ENCODE measurements around the gene TIMM8B. TPM values are rescaled to one million over a fixed set of nuclear protein-coding genes. Genes with fewer than 3 reads are reported as not detected.

The TIMM8B gene
- total and polyA plus RNA-seq, 9 of the 15 experiments (the other 6 are each of a cell fraction or from before 2014, with no cell fraction given) = 95.8 to 338 (median 145) TPM

DNA sequence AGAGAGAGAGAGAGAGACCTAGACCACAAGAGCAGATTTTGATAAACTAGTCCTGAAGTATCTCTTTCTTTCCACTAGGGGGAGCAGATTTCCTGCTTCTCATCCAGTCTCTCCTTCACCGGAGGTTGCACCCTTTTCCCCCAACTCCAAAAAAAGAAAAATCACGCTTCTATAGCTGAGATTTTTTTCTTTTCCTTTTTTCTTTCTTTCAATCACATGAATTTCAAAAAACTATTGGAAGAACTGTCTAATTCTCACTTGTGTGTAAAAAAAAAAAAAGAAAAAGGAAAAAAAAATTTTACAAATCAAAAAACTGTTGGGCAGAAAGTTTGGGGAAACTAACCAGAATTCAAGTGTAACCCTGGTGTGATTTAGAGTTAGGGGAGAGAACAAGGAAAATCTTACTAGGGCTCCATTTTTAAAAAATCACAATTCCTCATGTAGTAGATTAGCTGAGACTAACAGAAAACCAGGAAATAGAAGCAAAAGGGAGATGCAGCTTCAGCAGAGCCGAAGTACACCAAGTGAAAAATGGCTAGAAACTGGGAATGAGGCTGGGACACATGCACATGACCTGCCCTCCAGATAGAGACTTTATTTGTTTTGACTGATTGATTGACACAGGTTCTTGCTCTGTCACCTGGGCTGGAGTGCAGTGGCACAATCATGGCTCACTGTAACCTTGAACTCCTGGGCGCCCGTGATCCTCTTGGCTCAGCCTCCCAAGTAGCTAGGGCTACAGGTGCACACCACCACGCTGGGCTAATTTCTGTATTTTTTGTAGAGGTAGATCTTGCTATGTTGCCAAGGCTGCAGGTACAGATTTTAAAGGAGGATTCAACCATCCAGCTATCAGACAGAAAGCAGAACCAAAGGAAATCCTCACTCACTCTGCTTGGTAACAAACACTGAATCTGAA is 27.2 kb upstream of the TIMM8B start (continued):
- TF ChIP-seq ZNF408 (CRISPR knock-in tag; IDR thresholded peaks at IDR 0.05; ENCODE audit: low read depth) (no peak), ZNF133 (CRISPR knock-in tag; IDR thresholded peaks at IDR 0.05) (no peak), ZNF124 (CRISPR knock-in tag; IDR thresholded peaks at IDR 0.05) (no peak), ZNF79 (CRISPR knock-in tag; IDR thresholded peaks at IDR 0.05; ENCODE audit: low read depth) (no peak), HLTF (IDR thresholded peaks at IDR 0.05) (no peak), ZNF586 (CRISPR knock-in tag; conservative IDR thresholded peaks at IDR 0.05) (no peak), TOE1 (IDR thresholded peaks at IDR 0.05; ENCODE audit: borderline replicate concordance) (no peak), TOE1 (CRISPR knock-in tag; IDR thresholded peaks at IDR 0.05; ENCODE audit: borderline replicate concordance, low read depth) (no peak)
- TF ChIP-seq, protein P1, sequence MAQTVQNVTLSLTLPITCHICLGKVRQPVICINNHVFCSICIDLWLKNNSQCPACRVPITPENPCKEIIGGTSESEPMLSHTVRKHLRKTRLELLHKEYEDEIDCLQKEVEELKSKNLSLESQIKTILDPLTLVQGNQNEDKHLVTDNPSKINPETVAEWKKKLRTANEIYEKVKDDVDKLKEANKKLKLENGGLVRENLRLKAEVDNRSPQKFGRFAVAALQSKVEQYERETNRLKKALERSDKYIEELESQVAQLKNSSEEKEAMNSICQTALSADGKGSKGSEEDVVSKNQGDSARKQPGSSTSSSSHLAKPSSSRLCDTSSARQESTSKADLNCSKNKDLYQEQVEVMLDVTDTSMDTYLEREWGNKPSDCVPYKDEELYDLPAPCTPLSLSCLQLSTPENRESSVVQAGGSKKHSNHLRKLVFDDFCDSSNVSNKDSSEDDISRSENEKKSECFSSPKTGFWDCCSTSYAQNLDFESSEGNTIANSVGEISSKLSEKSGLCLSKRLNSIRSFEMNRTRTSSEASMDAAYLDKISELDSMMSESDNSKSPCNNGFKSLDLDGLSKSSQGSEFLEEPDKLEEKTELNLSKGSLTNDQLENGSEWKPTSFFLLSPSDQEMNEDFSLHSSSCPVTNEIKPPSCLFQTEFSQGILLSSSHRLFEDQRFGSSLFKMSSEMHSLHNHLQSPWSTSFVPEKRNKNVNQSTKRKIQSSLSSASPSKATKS (CRISPR knock-in tag; IDR thresholded peaks at IDR 0.05) = no peak
